HL-60/S4 treated with retinoic acid at 250 ng/mL for 4 days and 3 days (cell line): Measurements from ENCODE around the gene CAPRIN2.

Experiments used
- in situ Hi-C: fragments of 300-500 bp; cut with MboI; formaldehyde crosslinking; loops from 2 replicates; pipeline ENCODE4 v1.7.0; 2022; ENCODE audit warnings: low sequenced_read_pairs

The CAPRIN2 gene

DNA sequence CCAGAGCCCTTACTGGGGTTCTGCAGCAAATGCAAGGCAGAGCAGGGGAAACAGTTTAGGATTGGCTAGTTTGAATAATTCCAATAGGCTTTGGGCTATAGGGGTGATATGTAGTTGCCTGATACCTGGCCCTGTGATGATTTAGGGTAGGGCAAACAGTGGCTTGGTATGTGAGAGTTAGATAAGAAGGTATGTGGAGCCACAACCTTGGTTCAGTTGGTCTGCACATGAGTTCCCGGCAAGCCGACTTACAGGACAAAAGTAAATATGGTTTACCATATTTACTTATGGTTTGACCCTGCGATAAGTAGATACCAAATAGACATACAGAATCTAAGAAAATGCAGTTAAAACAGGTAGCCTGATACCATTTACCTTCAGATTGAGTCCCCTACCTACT is 8.3 kb upstream of the CAPRIN2 start:
- in situ Hi-C loops, result no loop called here

DNA sequence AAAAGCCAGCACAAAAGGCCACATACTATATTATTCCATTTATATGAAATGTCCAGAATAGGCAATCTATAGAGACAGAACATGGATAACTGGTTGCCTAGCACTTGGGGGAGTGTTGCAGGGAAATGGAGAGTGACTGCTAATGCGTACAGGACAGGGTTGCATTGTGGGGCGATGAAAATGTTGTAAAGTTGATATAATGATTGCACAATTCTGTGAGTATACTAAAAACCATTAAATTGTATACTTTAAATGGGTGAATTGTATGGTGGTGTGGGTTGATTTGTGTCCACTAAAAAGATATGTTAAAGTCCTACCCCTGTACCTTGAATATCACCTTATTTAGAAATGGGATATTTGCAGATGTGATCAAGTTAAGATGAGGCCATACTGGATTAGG is 7.0 kb upstream of the CAPRIN2 start:
- in situ Hi-C loops, result no loop called here

DNA sequence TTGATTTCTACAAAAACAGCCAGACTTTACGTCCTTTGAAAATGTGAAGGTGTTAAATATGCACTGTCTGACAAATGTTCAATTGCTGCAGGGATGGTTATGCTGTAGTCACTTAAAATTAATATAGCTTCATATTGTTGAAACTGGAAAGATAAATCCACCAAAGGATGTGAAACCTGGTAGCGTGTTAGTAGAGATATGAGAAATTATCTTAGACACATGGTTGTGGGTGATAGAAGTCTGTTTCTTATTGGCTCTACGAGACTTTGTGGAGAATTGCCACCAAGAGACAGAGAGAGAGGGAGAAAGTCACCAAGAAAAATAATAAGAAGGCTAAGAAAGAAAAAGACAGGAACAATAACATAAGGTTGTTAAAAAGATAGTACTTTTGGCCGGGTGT is 2.6 kb upstream of the CAPRIN2 start:
- in situ Hi-C loops, result no loop called here

DNA sequence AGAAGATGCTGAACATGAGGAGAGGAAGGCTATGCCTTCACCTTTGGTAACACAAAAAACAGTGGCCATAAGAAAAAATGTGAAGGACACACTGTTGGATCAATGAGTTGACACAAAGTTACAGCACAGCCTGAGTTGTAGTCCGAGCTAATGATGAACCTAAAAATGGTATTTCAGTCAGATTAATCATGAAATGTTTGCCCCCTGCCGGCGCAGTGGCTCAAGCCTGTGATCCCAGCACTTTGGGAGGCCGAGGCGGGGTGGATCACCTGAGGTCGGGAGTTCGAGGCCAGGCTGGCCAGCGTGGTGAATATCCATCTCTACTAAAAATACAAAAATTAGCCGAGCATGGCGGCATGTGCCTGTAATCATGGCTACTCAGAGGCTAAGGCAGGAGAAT is 1.3 kb upstream of the CAPRIN2 start:
- in situ Hi-C loops, result no loop called here

DNA sequence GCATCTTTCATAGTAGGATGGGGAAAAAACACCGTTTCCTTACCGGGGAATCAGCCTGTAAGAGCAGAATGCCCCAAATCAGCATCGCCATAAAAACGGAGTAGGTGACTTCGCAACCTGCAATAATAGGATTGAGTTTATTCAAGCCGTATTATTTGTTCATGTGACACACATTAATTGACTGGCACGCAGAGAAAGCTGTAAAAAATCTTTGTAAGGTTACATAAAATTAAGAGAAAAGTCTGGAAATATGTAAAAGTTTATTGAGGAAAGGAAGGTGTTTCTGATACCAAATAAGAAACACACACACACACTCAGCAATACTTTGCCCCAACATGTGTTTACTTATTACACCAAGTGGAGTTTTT is 628 bp upstream of the CAPRIN2 start:
- in situ Hi-C loops, result no loop called here

DNA sequence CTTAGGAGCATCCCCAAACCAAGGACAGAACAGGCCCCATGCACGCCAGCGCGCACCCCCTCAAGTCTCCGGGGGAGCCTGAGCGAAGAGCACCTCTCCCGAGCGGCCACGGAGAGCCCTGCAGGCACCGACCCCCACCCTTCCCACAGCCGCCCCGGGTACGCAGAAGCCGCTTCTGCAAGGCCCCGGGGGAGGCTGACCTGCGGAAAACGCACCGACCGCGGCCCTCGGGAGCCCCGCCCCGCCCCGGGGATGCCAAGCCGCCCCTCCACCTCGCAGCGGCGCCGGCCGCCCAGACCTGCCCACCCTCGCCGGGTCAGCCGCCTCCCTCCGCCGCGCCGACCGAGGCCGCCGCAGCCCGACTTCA is 385 bp downstream of the CAPRIN2 start:
- in situ Hi-C loops, result no loop called here

DNA sequence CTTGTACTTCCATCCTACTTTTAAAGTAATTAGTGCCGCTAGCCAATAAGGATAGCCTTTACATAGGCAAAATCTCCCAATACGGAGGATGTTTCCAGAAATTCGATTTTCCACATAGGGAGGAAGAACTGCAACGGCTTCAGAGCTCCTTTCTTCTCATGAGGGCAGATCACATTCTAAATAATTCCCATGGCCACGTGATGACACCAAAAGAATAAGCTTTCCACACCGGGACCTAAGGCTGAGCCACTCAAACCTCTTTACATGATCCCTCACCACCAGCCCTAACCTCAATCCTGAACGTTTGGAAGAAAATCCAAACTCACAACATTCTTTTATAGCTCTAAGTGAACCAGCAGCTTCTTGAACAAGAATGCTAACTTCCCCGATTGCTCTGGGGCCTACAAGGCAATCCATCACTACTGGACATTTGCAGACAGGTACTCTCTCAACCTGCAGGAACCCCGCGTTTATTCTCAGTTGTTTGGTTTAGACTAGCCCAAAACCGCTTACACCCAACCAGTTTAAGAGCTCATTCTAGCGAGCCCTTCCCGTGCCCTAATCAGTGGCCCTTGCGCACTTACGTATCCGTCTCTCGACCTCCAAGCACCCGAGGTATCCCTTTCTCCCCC is 884 bp downstream of the CAPRIN2 start:
- in situ Hi-C loops, result no loop called here

DNA sequence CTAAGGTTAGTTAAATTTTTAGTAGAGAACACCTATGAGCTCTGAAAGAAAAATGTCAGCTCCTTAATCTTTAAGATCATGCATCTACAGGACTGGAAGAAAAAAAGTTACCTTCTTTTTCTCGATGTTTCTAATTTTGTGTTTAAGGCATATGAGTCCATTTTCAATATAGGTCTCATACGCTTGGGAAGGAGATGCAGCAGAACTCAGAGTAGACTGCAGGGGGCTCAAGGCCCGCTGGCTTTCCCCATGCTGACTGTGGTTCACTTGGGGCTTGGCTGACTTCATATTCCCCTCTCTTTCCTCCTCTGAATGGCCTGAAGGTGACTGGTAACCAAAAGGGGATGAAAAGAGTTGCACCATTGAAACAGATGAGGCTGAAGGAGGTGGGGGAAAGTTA is 1.5 kb downstream of the CAPRIN2 start:
- in situ Hi-C loops, result no loop called here

DNA sequence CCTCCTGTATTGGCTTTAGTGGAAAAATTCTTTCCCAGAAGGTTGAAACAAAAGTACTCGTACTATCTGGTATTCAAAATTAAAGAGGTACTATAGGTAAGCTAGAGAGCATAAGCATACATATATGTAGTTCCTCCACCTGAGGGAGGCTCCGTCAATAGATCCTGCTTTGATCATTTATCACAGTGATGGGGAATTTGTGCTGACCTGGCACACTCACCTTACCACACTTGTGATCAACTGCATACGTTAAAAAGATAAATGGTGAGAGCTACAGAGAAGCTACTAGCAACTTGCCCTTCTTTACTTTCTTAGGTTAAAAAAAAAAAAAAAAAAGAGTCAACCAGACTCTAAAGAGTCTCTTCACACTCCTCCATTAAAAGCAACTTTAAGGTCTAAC is 2.5 kb downstream of the CAPRIN2 start:
- in situ Hi-C loops, result no loop called here

DNA sequence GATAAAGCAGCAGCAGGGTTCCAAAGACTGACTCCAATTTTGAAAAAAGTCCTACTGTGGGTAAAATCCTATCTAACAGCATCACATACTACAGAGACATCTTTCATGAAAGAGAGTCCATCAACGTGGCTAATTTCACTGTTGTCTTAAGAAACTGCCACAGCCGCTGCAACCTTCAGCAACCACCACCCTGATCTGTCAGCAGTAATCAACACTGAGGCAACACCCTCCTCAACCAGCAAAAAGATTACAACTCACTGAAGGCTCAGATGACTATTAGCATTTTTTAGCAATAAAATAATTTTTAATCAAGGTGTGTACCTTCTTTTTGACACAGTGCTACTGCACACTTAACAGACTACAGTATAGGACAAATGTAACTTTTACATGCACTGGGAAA is 6.6 kb downstream of the CAPRIN2 start:
- in situ Hi-C loops, result no loop called here

DNA sequence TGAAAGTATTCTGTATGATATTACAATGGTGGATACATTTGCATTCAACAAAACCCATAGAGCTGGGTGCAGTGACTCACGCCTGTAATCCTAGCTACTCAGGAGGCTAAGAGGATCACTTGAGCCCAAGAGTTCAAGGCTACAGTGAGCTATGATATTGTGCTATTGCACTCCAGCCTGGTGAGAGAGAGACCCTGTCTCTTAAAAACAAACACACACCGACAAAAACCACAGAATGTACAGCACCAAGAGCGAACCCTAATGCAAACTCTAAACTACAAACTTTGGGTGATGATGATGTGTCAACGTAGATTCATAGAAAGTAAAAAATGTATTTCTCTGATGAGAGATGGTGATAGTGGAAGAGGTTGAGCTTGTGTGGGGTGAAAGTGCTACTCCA is 8.6 kb downstream of the CAPRIN2 start:
- in situ Hi-C loops, result no loop called here

DNA sequence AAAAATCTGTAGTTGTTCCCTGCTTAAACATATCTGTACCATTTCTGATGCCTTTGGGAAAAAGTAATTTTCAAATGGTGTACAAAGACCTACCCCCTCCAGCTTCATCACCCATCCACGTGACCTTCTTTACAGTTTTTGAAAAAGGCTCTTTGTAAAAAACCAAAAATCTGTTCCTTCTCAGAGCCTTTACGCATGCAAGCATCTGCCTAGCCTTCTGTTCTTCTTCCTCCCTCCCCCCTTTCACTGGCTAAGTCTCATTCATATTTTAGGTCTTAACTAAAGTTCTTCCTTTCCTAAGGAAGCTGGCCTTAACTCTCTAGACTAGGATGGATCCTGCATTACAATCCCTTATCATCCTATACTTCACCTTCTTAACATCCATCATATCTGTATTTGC is 10.4 kb downstream of the CAPRIN2 start:
- in situ Hi-C loops, result no loop called here

DNA sequence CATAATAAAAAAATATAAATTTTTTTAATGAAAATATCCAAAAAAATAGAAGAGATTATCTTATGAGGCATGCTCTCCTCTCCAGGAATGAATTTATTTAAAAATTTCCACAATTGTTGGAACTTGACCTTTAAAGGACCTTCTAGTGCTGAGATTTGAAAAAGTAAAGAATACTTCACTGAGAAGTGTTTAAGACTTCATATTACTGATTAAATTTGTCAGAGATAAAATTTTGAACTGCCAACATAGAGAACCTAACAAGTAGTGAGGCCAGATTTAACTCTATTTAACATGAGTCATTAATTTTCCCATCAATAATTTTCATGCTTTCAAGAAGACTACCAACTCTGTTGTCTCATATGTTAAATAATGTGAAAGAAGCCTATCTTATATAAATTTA is 14.5 kb downstream of the CAPRIN2 start:
- in situ Hi-C loops, result no loop called here

DNA sequence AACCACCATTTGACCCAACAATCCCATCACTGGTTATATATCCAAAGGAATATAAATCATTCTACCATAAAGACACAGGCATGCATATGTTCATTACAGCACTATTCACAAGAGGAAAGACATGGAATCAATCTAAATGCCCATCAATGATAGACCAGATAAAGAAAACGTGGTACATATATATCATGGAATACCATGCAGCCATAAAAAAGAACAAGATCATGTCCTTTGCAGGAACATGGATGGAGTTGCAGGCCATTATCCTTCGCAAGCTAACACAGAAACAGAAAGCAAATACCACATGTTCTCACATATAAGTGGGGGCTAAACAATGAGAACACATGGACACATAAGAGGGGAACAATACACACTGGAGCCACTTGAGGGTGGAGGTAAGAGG is 15.7 kb downstream of the CAPRIN2 start:
- in situ Hi-C loops, result no loop called here

DNA sequence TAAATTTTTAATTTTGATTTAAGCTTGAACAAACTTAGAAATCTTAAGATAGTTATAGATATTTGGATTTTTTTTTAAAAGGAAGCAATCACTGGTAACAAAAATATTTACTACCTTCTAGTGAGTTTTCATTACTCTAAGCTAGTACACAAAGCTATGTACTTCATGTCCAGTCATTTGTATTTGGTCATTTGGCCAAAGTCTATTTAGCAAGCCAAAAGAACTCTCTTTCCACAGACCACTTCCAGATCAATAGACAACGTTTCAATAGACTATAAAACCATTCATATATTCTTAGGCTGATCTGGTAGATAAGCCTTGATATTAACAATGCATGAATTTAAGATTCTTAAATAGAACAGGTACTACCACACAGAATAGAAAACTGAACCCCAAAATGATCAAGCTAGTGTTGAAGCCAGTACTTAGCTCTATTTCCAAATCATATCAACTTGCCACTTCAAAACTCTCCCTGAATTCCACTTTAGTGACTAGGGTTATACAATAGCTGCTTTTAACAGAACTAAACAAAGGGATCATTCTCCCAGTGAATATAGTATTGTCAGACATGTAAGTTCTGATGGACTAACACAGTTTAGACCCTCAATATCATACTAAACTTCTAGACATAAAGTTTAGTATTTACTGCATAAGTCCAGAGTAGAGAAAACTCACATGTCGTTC is 21.7 kb downstream of the CAPRIN2 start:
- in situ Hi-C loops, result no loop called here

DNA sequence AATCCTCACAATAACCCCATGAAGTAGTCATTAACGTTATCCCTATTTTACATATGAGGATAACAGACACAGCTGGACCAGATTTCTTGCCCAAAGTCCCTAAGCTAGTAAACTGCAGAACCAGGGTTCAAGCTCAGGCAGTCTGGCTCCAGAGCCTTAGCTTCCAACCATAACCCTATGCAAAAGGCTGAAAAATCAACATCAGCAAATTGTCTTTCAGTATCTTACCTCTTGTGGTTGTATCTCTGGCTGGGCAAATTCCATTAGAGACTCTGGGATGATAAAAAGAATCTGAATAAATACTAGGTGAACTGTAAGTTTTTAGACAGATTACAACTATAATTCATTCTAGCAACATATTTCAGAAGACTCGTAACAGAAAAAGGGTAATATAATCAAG is 24.7 kb downstream of the CAPRIN2 start:
- in situ Hi-C loops, result no loop called here

DNA sequence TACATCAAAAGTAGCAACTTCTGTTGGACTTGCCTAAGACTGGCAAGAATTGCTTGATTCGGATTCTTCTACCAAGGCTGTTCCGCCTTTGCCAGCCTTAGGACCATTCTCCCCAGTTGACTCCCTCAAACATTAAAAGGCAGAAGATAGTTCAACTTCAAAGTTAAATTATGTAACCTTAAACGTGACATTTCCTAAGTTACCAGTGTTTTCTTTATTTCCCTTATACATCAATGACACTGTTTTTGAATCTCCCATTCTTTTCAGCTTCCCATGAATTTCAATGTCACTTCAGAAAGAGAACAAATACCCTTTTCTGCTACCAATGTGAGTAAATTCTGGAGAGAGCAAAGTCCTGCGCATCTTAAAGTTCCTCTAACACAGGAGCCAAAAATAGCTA is 25.2 kb downstream of the CAPRIN2 start:
- in situ Hi-C loops, result no loop called here

DNA sequence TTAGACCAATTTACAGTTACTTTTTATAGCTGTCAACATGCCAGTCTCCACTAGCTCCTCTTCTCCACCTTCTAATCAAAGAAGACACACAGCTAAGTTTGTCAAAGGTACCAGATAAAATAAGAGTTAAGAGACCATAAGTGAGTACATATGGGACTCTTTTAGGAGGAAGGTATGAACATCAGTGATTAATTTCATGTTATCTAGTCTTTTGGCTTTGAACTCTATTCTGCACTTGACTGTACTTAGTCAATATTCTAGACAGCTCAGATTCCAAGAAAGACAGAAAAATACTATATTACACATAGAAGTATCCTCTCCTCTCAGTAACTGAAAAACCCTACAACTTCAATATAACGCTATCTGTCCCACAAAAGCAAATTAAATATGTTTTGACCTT is 28.1 kb downstream of the CAPRIN2 start:
- in situ Hi-C loops, result no loop called here

DNA sequence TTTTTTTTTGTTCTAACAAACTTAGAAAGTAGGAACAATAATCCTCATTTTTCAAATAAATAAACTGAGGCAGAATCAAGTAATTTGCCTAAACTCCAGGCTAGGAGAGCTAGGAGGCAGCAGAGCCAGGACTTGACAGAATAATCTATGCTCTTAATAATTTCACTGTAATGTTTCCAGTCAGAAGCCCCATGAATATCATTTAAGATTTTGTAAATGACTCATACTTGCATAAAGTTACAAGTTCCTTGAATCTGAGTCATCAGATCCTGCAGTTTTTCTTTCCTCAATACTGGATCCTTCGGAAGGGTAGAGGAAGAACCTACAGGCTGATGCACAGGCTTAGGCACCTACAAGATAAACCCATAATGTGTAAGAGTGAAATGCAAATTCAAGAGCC is 29.0 kb downstream of the CAPRIN2 start:
- in situ Hi-C loops, result no loop called here

DNA sequence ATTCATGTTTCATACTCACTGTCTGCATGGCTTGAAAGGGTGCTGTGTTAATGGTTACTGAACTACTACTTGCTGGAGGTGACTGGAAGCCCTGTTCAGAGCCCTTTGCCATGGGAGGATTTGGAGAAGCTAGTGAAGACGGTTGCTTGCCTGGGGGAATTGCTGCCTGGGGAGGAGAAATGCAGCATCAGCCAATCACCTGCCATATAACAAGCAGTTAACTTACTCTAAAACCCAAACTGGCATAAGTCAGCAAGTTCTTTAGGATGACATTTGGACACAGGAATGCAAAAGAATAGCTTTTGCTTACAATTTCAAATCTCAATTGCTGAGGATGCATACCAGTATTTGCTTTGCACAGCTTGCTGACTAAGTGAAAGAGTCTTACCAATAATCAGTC is 35.7 kb downstream of the CAPRIN2 start:
- in situ Hi-C loops, result no loop called here

DNA sequence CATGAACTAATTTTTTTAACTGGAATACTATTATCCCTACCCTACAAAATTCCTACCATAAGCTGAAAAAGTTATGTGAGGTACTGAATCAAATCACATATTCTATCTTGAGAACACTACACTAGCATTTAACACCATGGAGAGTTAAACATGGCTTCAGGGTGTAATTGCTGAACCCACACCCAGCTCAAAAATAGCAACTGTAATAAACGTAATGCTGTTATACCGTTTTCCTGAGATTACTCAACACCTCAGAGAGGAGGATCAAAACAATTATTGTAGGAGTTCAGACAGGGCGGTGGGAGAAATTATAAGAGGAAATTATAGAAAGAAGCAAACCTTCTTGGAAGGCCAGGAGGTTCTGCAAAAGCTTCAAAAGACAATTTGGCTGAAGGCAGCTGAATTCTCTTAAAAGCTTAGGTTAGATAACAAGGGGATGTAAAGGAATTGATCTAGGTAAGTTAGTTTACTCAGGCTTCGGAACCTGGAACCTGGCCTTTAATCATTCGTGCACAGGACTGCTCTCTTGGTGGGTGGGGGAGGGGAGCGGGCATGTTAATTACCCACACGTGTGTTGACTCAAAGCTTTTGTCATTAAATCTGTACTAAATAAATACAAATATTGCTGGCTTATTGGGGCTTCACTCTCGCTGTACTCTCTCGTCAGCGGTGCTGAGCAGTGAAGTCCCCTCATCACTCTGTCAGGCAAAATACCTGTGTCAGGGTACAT is 47.0 kb downstream of the CAPRIN2 start:
- in situ Hi-C loops, result no loop called here

DNA sequence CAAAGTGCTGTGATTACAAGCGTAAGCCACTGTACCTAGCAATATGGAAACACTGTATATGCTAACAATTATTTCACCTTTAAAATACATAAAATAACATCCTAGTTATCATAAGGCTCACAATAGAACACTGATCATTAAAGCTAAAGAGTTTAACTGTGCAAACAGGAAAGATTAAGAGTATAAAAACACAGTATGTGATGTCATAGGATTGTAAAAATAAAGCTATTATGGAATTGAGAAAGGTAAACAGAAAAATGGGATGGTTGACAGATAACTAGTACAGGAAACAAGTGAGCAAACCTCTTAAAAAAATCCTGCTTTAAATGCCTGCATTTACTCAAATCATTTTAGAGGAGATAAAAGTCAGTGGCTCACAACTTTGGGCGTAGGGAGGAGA is 48.3 kb downstream of the CAPRIN2 start:
- in situ Hi-C loops, result no loop called here

DNA sequence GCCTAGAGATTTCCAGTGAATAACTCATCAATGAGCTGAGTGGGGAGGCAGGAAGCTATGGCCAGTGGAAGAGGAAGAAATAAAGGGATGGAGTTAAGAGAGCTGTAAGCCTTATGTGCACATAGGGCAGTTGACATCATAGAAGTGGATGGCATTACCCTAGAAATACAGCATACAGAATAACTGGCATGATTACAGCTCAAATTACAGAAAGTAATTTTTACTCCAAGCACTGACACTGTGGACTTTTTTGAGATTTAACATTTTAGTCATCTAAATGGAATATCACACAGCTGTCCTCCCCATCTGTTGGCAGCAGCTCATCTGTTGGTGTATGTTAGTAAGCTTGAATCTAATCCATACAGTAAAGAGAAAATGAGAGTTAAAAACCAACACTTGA is 53.7 kb downstream of the CAPRIN2 start:
- in situ Hi-C loops, result no loop called here
